ENCODE data around the gene NLGN3.

DNA sequence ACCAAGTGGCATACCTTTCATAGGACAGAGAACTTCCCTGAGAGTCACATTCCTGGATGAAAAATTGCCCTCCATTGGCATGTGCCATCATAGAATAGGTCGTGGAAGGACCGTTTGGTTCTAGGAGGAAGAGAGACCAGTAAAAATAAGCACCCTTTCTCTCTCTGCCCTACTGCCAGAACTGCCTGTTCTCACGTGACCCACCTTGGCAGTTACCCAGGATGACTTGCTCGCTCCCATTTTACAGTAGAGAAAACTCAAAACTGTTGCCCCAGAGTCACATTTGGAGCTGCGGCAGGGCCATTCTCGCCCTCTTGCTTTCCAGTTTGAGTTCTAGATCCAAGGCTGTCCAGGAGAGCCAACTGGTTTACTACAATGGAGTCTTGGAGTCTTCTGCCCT lies 1.1 kb upstream of the NLGN3 start:
- no peak for TF ChIP-seq POLR2A (IDR thresholded peaks at IDR 0.05)
- TF ChIP-seq, protein P1, sequence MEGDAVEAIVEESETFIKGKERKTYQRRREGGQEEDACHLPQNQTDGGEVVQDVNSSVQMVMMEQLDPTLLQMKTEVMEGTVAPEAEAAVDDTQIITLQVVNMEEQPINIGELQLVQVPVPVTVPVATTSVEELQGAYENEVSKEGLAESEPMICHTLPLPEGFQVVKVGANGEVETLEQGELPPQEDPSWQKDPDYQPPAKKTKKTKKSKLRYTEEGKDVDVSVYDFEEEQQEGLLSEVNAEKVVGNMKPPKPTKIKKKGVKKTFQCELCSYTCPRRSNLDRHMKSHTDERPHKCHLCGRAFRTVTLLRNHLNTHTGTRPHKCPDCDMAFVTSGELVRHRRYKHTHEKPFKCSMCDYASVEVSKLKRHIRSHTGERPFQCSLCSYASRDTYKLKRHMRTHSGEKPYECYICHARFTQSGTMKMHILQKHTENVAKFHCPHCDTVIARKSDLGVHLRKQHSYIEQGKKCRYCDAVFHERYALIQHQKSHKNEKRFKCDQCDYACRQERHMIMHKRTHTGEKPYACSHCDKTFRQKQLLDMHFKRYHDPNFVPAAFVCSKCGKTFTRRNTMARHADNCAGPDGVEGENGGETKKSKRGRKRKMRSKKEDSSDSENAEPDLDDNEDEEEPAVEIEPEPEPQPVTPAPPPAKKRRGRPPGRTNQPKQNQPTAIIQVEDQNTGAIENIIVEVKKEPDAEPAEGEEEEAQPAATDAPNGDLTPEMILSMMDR (IDR thresholded peaks at IDR 0.05), result no peak
